ENCODE data around the gene GLYAT.

GLYAT gene

GRCh38 chr11:58731819-58732218 lies at the start of gene GLYAT:
GLYAT (minus strand) TSS chr11:58731943; CDS start chr11:58724496, 7,447 bp downstream.
- no peak for DNase-seq (ENCODE audit: low read depth)

GRCh38 chr11:58781345-58781744 lies 49.6 kb upstream of the GLYAT start:
- no peak for DNase-seq (ENCODE audit: low read depth)

- DNase-seq (ENCODE audit: low read depth) = no peak
Observed at GRCh38 chr11:58780578-58780977, 48.8 kb upstream of the GLYAT start.

- no peak for DNase-seq (ENCODE audit: low read depth)
Observed at GRCh38 chr11:58776891-58777710, 45.4 kb upstream of the GLYAT start.

- no peak for DNase-seq (ENCODE audit: low read depth)
Observed at GRCh38 chr11:58775066-58775708, 43.4 kb upstream of the GLYAT start.

GRCh38 chr11:58774164-58774593 lies 42.4 kb upstream of the GLYAT start:
- DNase-seq (ENCODE audit: low read depth) = no peak

- no peak for DNase-seq (ENCODE audit: low read depth)
Observed at GRCh38 chr11:58773337-58773736, 41.6 kb upstream of the GLYAT start.

- DNase-seq (ENCODE audit: low read depth) = no peak
Observed at GRCh38 chr11:58772329-58773285, 40.9 kb upstream of the GLYAT start.

GRCh38 chr11:58771458-58771855 lies 39.7 kb upstream of the GLYAT start:
- no peak for DNase-seq (ENCODE audit: low read depth)

GRCh38 chr11:58770627-58771457 lies 39.1 kb upstream of the GLYAT start:
- no peak for DNase-seq (ENCODE audit: low read depth)

GRCh38 chr11:58770166-58770565 lies 38.4 kb upstream of the GLYAT start:
- DNase-seq (ENCODE audit: low read depth) = no peak

GRCh38 chr11:58769308-58769707 lies 37.6 kb upstream of the GLYAT start:
- DNase-seq (ENCODE audit: low read depth) = no peak

- DNase-seq (ENCODE audit: low read depth) = no peak
Observed at GRCh38 chr11:58768137-58768536, 36.4 kb upstream of the GLYAT start.

GRCh38 chr11:58765078-58765477 lies 33.3 kb upstream of the GLYAT start:
- no peak for DNase-seq (ENCODE audit: low read depth)

- DNase-seq (ENCODE audit: low read depth) = no peak
Observed at GRCh38 chr11:58763120-58763490, 31.4 kb upstream of the GLYAT start.

GRCh38 chr11:58762284-58763119 lies 30.8 kb upstream of the GLYAT start:
- DNase-seq (ENCODE audit: low read depth) = no peak

GRCh38 chr11:58757439-58757838 lies 25.7 kb upstream of the GLYAT start:
- no peak for DNase-seq (ENCODE audit: low read depth)

- DNase-seq (ENCODE audit: low read depth) = no peak
Observed at GRCh38 chr11:58745705-58746364, 14.1 kb upstream of the GLYAT start.

- DNase-seq (ENCODE audit: low read depth) = no peak
Observed at GRCh38 chr11:58744988-58745704, 13.4 kb upstream of the GLYAT start.

Measured in activated T-helper 1 cell treated with Interleukin-2 at 50 U/mL for 16 hours (primary cell).